ENCODE results near the gene CD2AP.
"Not testable (repeated sequence)": the region's sequence is repeated elsewhere in the genome, so short reads cannot be mapped to it uniquely, and the experiment has no call there.

Gene CD2AP

GRCh38 chr6:47464052-47464451 lies 13.5 kb upstream of the CD2AP start:
- no peak for DNase-seq

- no peak for DNase-seq
These were observed 12.5 kb upstream of the CD2AP start for GRCh38 chr6:47465117-47465516.

- DNase-seq: no peak
These were observed 5.7 kb upstream of the CD2AP start for GRCh38 chr6:47471911-47472310.

- no peak for DNase-seq
These were observed 3.7 kb upstream of the CD2AP start for GRCh38 chr6:47473791-47474346.

- no peak for DNase-seq
These were observed 2.2 kb upstream of the CD2AP start for GRCh38 chr6:47475319-47475816.

- DNase-seq: no peak
These were observed 650 bp upstream of the CD2AP start for GRCh38 chr6:47476781-47477496.

- peak; percentile 12 for DNase-seq
These were observed 897 bp downstream of the CD2AP start for GRCh38 chr6:47478233-47479139.

GRCh38 chr6:47479140-47479508 lies 1.5 kb downstream of the CD2AP start:
- no peak for DNase-seq

- DNase-seq: no peak
These were observed 2.3 kb downstream of the CD2AP start for GRCh38 chr6:47479874-47480273.

GRCh38 chr6:47481213-47481612 lies 3.6 kb downstream of the CD2AP start:
- DNase-seq: not testable (repeated sequence)

GRCh38 chr6:47481806-47482205 lies 4.2 kb downstream of the CD2AP start:
- no peak for DNase-seq

GRCh38 chr6:47483516-47483852 lies 5.9 kb downstream of the CD2AP start:
- DNase-seq: no peak

GRCh38 chr6:47483853-47484546 lies 6.4 kb downstream of the CD2AP start:
- DNase-seq: no peak

- no peak for DNase-seq
These were observed 7.0 kb downstream of the CD2AP start for GRCh38 chr6:47484616-47485015.

GRCh38 chr6:47485083-47485482 lies 7.5 kb downstream of the CD2AP start:
- no peak for DNase-seq

- DNase-seq: no peak
These were observed 8.0 kb downstream of the CD2AP start for GRCh38 chr6:47485491-47486135.

- no peak for DNase-seq
These were observed 12.4 kb downstream of the CD2AP start for GRCh38 chr6:47489995-47490394.

GRCh38 chr6:47490676-47491075 lies 13.1 kb downstream of the CD2AP start:
- DNase-seq: no peak

- DNase-seq: no peak
These were observed 14.8 kb downstream of the CD2AP start for GRCh38 chr6:47492355-47492754.

- no peak for DNase-seq
These were observed 17.6 kb downstream of the CD2AP start for GRCh38 chr6:47495207-47495606.

- DNase-seq: no peak
These were observed 18.5 kb downstream of the CD2AP start for GRCh38 chr6:47495954-47496545.

- no peak for DNase-seq
These were observed 19.5 kb downstream of the CD2AP start for GRCh38 chr6:47496935-47497579.

Data from 8988T (cell line).